Activated T-helper 2 cell treated with anti-CD3 and anti-CD28 coated beads, Interferon-gamma antibody, Interleukin-2, Interleukin-4, amounts not matched to agents 10 μg/mL and 5 μg/mL and 100 μg/mL, durations not matched to agents 14 hours and 24 hours and 36 hours (primary cell): Measurements from ENCODE around the gene IQCM. TPM values are rescaled to one million over a fixed set of nuclear protein-coding genes. Genes with fewer than 3 reads are reported as not detected.

Experiments used
- DNase-seq: peaks from one replicate; pipeline ENCODE4 v3.0.0; 2021; ENCODE audit warnings: low spot score
- H3K27ac Mint-ChIP-seq: one replicate; pipeline ENCODE4 v1.8.0; 2021; ENCODE audit warnings: mixed read lengths
- H3K27me3 Mint-ChIP-seq: one replicate; pipeline ENCODE4 v1.8.0; 2021; ENCODE audit warnings: low read depth, mixed read lengths
- H3K36me3 Mint-ChIP-seq: one replicate; pipeline ENCODE4 v1.8.0; 2021; ENCODE audit warnings: low read depth, mixed read lengths
- H3K4me1 Mint-ChIP-seq: one replicate; pipeline ENCODE4 v1.8.0; 2021; ENCODE audit warnings: low read depth, mixed read lengths
- H3K4me3 Mint-ChIP-seq: one replicate; pipeline ENCODE4 v1.8.0; 2021; ENCODE audit warnings: low read depth, mild to moderate bottlenecking, moderate library complexity, mixed read lengths
- H3K9me3 Mint-ChIP-seq: one replicate; pipeline ENCODE4 v1.8.0; 2021; ENCODE audit warnings: mixed read lengths
- intact Hi-C: fragments of 100-400 bp; cut with micrococcal nuclease; formaldehyde crosslinking; loops from one replicate; pipeline ENCODE4 v1.15.1; 2023
- total RNA-seq: library from RNA; stranded (reverse); gene quantifications from 2 replicates; pipeline ENCODE4 v1.2.3, GENCODE V29; 2022

Gene IQCM
- total RNA-seq, 1 donor from 2014 or later: not detected

DNA sequence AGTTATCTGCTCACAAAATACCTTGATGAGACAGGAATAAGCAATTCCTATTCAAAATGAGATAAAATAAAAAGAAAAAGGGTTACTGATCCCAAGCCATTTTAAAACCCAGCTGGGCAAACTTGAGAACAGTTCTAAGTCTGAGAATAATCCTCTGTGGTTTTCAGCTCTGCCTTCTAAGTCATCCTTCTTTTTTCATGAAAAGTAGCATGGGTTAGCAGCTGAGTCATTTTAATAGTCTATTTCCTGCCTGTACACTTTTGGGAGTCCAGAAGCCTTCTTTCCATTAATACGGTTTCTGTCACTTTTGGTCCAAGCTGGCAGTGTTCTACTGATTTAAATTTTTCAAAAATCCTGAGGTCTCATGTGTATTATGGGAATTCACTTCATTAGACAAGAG lies 374.3 kb downstream of the IQCM start:
- Mint-ChIP-seq H3K4me3 (no peak overlapping the region), H3K4me1 (no peaks in the 10 kb centered on the region), H3K27me3 (no peaks in the 10 kb centered on the region), H3K27ac (no peak overlapping the region), H3K9me3 (no peaks in the 10 kb centered on the region), H3K36me3 (no peaks in the 10 kb centered on the region)
- no peak for DNase-seq
- intact Hi-C loops: no loop called here

DNA sequence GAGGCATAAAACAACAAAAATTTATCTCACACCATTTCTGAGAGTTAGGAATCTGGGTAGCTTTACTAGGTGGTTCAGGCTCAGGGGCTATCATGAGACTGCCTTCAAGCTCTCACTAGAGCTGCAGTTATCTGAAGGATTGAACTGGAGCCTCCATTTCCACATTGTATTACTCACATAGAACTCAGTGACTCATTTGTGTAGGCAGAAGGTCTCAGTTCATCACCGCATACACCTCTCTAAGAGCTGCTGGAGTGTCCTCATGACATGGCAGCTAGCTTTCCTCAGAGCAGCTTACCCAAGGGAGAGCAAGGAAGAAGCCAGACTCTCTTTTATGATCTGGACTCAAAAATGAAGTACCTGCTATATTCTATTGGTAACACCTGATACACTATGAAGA lies 389.2 kb downstream of the IQCM start:
- no peak overlapping the region for H3K4me3 Mint-ChIP-seq
- H3K36me3 Mint-ChIP-seq: no peaks in the 10 kb centered on the region
- H3K27me3 Mint-ChIP-seq: no peaks in the 10 kb centered on the region
- no peak overlapping the region for H3K27ac Mint-ChIP-seq
- H3K9me3 Mint-ChIP-seq: peaks cover 3% of the 10 kb centered on the region
- DNase-seq: no peak
- intact Hi-C loops: no loop called here
- H3K4me1 Mint-ChIP-seq: no peaks in the 10 kb centered on the region

DNA sequence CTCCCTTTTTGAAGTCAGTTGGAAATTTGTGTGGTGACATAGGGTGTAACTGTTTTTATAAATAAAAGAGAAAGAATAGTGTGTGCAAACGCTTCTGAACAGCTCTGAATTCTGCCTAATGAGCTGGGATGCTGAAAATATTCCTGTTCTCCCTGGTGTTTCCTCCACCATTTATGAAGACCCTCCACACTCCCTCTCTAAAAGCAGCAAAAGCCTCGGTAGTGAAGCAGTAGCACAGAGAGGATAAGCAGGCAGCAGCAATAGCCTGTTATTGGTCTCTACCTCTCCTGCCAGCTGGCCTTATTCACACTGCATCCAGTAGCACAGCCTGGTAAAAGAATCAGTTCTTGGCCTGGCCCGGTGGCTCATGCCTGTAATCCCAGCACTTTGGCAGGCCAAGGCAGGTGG lies 406.1 kb downstream of the IQCM start:
- H3K4me1 Mint-ChIP-seq: no peaks in the 10 kb centered on the region
- intact Hi-C loops: no loop called here
- no peaks in the 10 kb centered on the region for H3K27me3 Mint-ChIP-seq
- no peaks in the 10 kb centered on the region for H3K36me3 Mint-ChIP-seq
- no peak overlapping the region for H3K4me3 Mint-ChIP-seq
- no peaks in the 10 kb centered on the region for H3K9me3 Mint-ChIP-seq
- no peak overlapping the region for H3K27ac Mint-ChIP-seq
- no peak for DNase-seq

DNA sequence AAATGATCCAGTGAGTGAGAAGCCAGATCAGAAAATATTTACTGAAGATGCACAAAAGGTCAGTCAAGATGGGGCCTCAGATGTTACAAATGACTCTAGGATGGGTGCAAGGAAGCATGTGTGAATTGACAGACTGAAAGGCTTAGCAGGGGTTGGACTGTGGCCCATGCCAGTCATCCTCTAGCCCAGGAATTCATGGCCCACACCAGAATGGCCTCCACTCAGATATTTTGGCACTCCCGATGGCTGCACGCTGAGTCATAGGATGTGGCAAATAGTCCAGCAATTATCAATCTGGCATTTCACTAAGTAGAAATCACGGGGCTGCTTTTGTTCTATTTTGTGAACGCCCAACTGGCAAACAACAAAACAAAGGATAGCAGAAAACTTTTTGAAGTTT lies 406.5 kb downstream of the IQCM start:
- Mint-ChIP-seq H3K27me3 (no peaks in the 10 kb centered on the region), H3K4me3 (no peak overlapping the region), H3K4me1 (no peaks in the 10 kb centered on the region), H3K27ac (no peak overlapping the region), H3K36me3 (no peaks in the 10 kb centered on the region), H3K9me3 (no peaks in the 10 kb centered on the region)
- DNase-seq: no peak
- intact Hi-C loops: no loop called here

DNA sequence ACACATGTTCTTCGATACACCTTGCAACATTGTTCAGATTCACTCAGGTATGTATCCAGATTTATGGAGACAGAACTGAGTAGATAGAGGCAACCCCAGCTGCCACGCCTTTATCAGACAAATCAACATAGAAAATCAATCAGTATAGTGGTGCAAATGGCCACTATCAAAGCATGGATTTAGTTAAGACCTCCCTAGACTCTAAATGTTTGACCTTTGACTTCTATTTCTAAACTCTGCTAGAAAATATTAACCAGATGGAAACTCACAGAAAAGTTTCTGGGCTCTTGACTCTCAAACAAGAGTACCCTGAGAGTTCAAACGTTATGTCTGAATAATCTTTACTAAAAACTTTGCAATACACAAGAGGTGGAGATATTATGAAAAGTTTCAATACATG lies 411.5 kb downstream of the IQCM start:
- Mint-ChIP-seq H3K36me3 (no peaks in the 10 kb centered on the region), H3K9me3 (peaks cover 1% of the 10 kb centered on the region)

DNA sequence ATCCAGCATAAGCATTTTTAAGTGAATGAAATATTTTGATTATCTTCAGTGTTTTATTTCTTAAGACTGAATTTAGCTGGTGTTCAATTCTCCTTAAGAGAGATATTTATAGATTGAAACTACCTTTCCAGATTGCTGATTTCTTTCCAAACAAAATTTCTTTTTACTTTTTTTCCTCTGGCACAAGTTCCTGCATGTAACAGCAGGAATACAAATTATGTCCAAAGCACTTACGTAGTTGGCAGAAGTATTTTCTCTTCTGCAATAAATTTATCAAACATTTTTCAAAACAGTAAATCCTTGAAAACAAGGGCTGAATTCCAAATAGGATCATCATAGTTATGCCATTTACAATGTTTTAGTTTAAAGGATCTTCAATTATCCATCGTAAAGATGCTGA lies 412.6 kb downstream of the IQCM start:
- Mint-ChIP-seq H3K36me3 (no peaks in the 10 kb centered on the region), H3K4me3 (no peak overlapping the region), H3K27ac (no peak overlapping the region), H3K27me3 (no peaks in the 10 kb centered on the region), H3K9me3 (peaks cover 4% of the 10 kb centered on the region), H3K4me1 (no peaks in the 10 kb centered on the region)
- intact Hi-C loops: no loop called here
- DNase-seq: no peak

More for the DNA sequence above, 411.5 kb downstream of the IQCM start:
- no peak overlapping the region for H3K4me3 Mint-ChIP-seq
- H3K27ac Mint-ChIP-seq: no peak overlapping the region
- H3K4me1 Mint-ChIP-seq: no peaks in the 10 kb centered on the region
- intact Hi-C loops: no loop called here
- no peak for DNase-seq
- H3K27me3 Mint-ChIP-seq: no peaks in the 10 kb centered on the region

DNA sequence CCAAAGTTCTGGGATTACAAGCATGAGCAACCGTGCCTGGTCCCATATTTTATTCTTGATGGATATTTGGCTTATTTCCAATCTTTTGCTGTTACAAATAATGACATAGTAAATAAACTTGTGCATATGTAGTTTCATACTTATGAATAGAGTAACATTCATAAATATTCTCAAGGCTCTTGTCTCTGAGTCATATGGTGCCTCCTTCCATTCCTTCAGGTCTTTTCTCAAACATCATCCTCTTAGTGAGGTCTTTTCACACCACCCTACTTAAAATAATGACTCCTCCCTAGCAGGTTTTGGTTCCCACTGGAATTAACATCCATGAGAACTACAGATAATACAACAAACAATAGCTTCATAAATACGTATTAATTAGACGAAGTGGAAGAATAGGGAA lies 416.6 kb downstream of the IQCM start:
- no peak overlapping the region for H3K4me3 Mint-ChIP-seq

DNA sequence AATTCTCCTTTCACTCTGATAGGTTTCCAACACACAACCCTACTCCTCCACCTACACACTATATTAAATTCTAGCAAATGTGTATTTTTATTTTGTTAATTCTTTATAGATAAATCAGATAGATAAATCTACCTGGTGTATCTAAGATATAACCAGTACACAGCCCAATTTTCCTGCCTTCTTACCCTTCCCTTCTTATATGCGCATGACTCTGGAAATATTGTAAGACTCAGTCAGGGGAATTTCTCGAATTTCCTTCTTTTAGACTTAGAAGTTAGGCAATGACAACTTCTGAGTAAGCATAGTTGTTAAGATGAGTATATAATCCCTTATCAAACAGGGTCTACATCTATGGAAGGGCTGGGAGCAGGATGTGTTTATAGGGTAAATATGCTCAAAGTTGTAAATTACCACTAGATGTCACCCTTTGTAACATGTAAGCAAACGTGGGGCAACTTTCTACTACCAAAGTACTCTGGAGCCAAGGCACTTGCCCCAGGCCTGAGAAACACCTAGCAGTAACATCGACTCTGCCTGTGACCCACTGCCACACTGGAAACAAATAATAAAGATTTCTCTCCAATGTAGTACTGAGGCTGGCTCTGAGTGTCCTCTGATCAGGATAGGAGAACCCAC lies 444.7 kb downstream of the IQCM start:
- Mint-ChIP-seq H3K36me3 (no peaks in the 10 kb centered on the region), H3K27ac (no peak overlapping the region), H3K27me3 (no peaks in the 10 kb centered on the region), H3K4me3 (no peak overlapping the region), H3K9me3 (no peaks in the 10 kb centered on the region), H3K4me1 (no peaks in the 10 kb centered on the region)
- no peak for DNase-seq
- intact Hi-C loops: no loop called here

More for the DNA sequence above, 416.6 kb downstream of the IQCM start:
- Mint-ChIP-seq H3K4me1 (no peaks in the 10 kb centered on the region), H3K9me3 (peaks cover 4% of the 10 kb centered on the region), H3K36me3 (no peaks in the 10 kb centered on the region), H3K27ac (no peak overlapping the region), H3K27me3 (no peaks in the 10 kb centered on the region)
- no peak for DNase-seq
- intact Hi-C loops: no loop called here

DNA sequence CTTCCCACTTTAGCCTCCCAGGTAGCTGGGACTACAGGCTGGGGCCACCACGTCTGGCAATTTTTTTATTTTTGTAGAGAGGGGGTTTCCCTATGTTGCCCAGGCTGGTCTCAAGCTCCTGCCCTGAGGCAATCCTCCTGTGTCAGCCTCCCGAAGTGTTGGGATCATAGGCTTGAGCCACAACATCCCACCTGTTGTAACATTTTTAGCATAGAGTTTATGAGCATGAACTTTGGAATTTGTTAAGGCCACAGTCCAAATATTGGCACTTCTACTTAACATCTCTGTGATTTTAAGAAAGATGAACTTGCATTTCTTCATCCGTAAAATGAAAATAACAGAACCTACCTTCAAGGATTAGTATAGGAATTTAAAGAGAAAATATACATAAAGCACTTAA lies 445.6 kb downstream of the IQCM start:
- no peaks in the 10 kb centered on the region for H3K9me3 Mint-ChIP-seq
- no peak overlapping the region for H3K27ac Mint-ChIP-seq
- no peaks in the 10 kb centered on the region for H3K4me1 Mint-ChIP-seq
- no peaks in the 10 kb centered on the region for H3K36me3 Mint-ChIP-seq
- no peaks in the 10 kb centered on the region for H3K27me3 Mint-ChIP-seq
- intact Hi-C loops: no loop called here
- H3K4me3 Mint-ChIP-seq: no peak overlapping the region
- no peak for DNase-seq

DNA sequence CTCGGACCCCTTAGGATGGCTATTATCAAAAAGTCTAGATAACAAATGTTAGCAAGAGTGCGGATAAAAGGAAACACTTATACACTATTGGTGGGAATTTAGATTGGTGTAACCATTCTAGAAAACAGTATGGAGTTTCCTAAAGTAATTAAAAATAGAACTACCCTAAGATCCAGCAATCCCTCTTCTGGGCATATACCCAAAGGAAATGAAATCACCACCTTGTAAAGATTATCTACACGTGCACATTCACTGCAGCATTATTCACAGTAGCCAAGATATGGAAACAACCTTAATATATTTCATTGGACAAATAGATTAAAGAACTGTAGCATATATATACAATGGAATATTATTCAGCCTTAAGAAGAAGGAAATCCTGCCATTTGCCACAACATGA lies 462.4 kb downstream of the IQCM start:
- intact Hi-C loops: no loop called here
- H3K9me3 Mint-ChIP-seq: peaks cover 16% of the 10 kb centered on the region
- H3K27ac Mint-ChIP-seq: no peak overlapping the region
- no peaks in the 10 kb centered on the region for H3K36me3 Mint-ChIP-seq
- H3K27me3 Mint-ChIP-seq: no peaks in the 10 kb centered on the region
- H3K4me1 Mint-ChIP-seq: no peaks in the 10 kb centered on the region
- DNase-seq: no peak
- H3K4me3 Mint-ChIP-seq: no peak overlapping the region

DNA sequence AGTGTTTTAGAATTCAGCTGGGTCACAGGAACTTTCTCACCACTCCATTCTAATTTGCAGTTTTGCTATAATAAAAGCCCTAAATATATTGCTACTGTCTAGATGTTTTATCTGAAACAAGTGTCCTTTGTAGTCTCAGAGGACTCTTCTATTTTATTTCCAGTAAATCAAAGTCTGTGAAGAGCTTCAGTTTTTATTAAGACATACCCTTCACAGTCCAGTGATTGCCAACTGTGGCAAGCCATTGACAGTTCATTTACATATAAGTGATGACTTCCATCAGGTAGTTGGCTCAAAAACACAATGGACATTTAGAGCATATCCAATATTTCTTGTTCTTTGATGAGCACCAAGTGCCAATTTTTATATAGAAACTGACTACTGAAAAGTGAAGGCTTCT lies 466.1 kb downstream of the IQCM start:
- Mint-ChIP-seq H3K4me1 (no peaks in the 10 kb centered on the region), H3K27ac (no peak overlapping the region), H3K4me3 (no peak overlapping the region), H3K9me3 (peaks cover 10% of the 10 kb centered on the region), H3K36me3 (no peaks in the 10 kb centered on the region), H3K27me3 (no peaks in the 10 kb centered on the region)
- no peak for DNase-seq
- intact Hi-C loops: no loop called here

DNA sequence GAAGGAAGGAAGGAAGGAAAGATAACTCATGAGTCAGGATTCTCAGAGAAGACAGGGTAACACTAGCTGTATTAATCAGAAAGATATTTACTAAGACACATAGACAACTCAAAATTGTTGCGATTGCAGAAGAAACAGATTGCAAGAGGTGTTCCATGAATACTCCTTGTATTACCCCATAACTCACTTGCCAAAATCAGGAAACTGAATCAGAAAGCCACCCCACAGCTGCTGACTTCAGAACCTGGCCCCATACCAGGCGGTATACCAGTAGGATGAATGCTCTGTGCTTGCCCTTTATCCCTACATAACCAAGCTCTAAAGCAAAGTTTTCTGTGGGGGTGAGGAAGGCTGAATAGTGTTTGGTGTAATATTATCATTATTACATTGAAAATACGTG lies 468.5 kb downstream of the IQCM start:
- intact Hi-C loops: no loop called here
- H3K9me3 Mint-ChIP-seq: no peaks in the 10 kb centered on the region
- H3K36me3 Mint-ChIP-seq: no peaks in the 10 kb centered on the region
- no peak overlapping the region for H3K4me3 Mint-ChIP-seq
- no peaks in the 10 kb centered on the region for H3K27me3 Mint-ChIP-seq
- no peaks in the 10 kb centered on the region for H3K4me1 Mint-ChIP-seq
- DNase-seq: no peak
- no peak overlapping the region for H3K27ac Mint-ChIP-seq

DNA sequence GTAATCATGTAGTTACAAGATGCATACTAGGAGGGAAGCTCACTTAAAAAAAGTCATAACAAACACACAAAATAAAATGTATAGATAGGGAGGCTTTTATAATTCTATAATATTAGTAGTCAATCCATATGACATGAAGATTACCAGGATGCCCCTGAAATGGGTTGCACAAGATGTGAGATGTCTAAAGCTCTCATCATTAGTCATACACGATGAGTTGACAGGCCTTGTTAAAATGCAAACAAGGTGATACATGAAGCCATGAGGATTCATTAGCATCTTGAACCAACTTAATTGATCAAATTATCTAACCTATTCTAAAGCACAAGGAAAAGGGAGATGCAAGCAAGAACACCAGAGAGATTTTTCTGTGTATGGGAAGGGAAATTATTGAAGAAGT lies 470.2 kb downstream of the IQCM start:
- no peaks in the 10 kb centered on the region for H3K27me3 Mint-ChIP-seq
- H3K4me1 Mint-ChIP-seq: no peaks in the 10 kb centered on the region
- intact Hi-C loops: no loop called here
- no peaks in the 10 kb centered on the region for H3K36me3 Mint-ChIP-seq
- no peak overlapping the region for H3K4me3 Mint-ChIP-seq
- no peak overlapping the region for H3K27ac Mint-ChIP-seq
- no peak for DNase-seq
- no peaks in the 10 kb centered on the region for H3K9me3 Mint-ChIP-seq

DNA sequence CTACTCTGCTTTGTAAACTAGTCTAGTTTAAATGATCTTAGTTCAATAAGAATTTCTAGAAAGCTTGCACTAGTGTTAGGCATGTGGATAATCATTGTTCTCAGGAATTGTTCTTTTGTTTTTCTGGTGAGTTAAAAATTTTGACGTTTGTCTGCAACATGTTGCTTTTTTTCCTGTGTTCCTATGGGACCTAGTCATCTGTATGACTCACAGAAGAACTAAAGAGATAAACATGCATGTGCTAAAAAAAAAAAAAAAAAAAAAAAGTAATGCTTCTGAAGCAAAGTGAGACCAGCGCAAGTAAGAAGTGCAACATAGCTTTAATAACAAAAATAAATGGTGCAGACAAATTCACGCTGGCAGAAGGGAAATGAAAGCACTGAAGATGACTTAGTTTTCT lies 471.2 kb downstream of the IQCM start:
- Mint-ChIP-seq H3K4me1 (no peaks in the 10 kb centered on the region), H3K27me3 (no peaks in the 10 kb centered on the region), H3K4me3 (no peak overlapping the region), H3K27ac (no peak overlapping the region), H3K36me3 (no peaks in the 10 kb centered on the region), H3K9me3 (peaks cover 4% of the 10 kb centered on the region)
- intact Hi-C loops: no loop called here
- DNase-seq: no peak
